HCT116 (cell line): ENCODE data around the gene C22orf39.

ENCODE experiments used
- CTCF ChIP-seq, 3 experiments: fragments of 200-600 bp in 1 of 3; sonication (generic) in 1 of 3; IDR thresholded peaks in 2 of 3; conservative IDR thresholded peaks in 1 of 3; 2 replicates each; pipeline ENCODE4 v1.5.1; 2012 to 2017; ENCODE audit warnings: low read depth in 2 of 3, low read length in 2 of 3, antibody characterized with exemption in 1 of 3, borderline replicate concordance in 1 of 3, control low read depth in 1 of 3, mild to moderate bottlenecking in 1 of 3, mixed read lengths in 1 of 3, mixed run types in 1 of 3, moderate library complexity in 1 of 3; ENCODE audit not compliant: insufficient read depth in 1 of 3
- EZH2 ChIP-seq: fragments of 200-600 bp; sonication (generic); IDR thresholded peaks from 2 replicates; pipeline ENCODE4 v1.6.1; 2017; ENCODE audit warnings: antibody characterized with exemption, mixed run types
- EZH2phosphoT487 ChIP-seq: fragments of 200-600 bp; IDR thresholded peaks from 2 replicates; pipeline ENCODE4 v1.6.1; 2018; ENCODE audit warnings: antibody characterized with exemption, borderline replicate concordance
- POLR2A ChIP-seq: IDR thresholded peaks from 2 replicates; pipeline ENCODE4 v1.7.0; 2011; ENCODE audit warnings: borderline replicate concordance; ENCODE audit not compliant: insufficient read depth, insufficient read length; ENCODE audit errors: extremely low read depth
- POLR2AphosphoS5 ChIP-seq: IDR thresholded peaks from 2 replicates; pipeline ENCODE4 v1.6.1; 2011; ENCODE audit warnings: mild to moderate bottlenecking, low read depth, low read length, moderate library complexity
- SP1 ChIP-seq: IDR thresholded peaks from 2 replicates; pipeline ENCODE4 v1.6.1; 2012; ENCODE audit warnings: low read depth
- TF ChIP-seq, protein P1 (sequence below): IDR thresholded peaks from 2 replicates; pipeline ENCODE4 v1.6.1; 2012

DNA sequence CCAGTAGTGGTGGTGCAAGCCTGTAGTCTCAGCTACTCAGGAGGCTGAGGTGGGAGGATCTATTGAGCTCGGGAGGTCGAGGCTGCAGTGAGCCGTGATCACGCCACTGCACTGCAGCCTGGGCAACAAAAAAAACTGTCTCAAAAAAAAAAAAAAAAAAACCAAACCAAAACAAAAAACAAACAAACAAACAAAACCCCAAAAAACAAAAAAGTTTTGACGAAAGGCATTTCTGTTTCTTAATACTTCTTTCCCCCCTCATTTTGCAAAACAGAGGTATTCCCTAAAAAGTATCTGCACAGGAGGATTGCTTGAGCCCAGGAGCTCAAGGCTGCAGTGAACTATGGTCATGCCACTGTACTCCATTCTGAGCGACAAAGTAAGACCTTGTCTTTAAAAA, 27.2 kb downstream of the C22orf39 start:
- TF ChIP-seq CTCF (IDR thresholded peaks at IDR 0.05 in 2 of 3, conservative IDR thresholded peaks at IDR 0.05 in 1 of 3; ENCODE audit: borderline replicate concordance in 1 of 3, insufficient read depth in 1 of 3, low read depth in 2 of 3, low read length in 2 of 3) (no peak), EZH2phosphoT487 (no peak), EZH2 (no peak), SP1 (no peak), POLR2A (no peak), POLR2AphosphoS5 (no peak)
- TF ChIP-seq, protein P1, sequence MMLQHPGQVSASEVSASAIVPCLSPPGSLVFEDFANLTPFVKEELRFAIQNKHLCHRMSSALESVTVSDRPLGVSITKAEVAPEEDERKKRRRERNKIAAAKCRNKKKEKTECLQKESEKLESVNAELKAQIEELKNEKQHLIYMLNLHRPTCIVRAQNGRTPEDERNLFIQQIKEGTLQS, result no peak
